Right cardiac atrium (tissue), 5 donors: ENCODE measurements around the gene DMRTC1. TPM values are rescaled to one million over a fixed set of nuclear protein-coding genes. Genes with fewer than 3 reads are reported as not detected.
A peak's percentile ranks its signal among the peaks of the same experiment; 100 is the strongest.
"Not testable (repeated sequence)": the region's sequence is repeated elsewhere in the genome, so short reads cannot be mapped to it uniquely, and the experiment has no call there.

Source experiments
- ATAC-seq, 2 donors: fragments of 200-7000 bp; cut with Tn5 transposase; one replicate each; pipeline versions ENCODE4 v1.8.0 to v1.9.1; 2020; ENCODE audit warnings: moderate library complexity in 2 of 2, mild to moderate bottlenecking in 1 of 2
- DNase-seq, 3 donors: peaks; one replicate each; pipeline ENCODE4 v3.0.0-alpha.2; 2020
- H3K27ac ChIP-seq: one replicate; pipeline ENCODE4 v1.5.1; 2013; ENCODE audit warnings: mild to moderate bottlenecking, low read length, control low read depth, moderate library complexity
- H3K27me3 ChIP-seq: one replicate; pipeline ENCODE4 v1.6.1; 2013; ENCODE audit not compliant: control insufficient read depth, insufficient read depth
- H3K4me1 ChIP-seq: one replicate; pipeline ENCODE4 v1.6.1; 2013; ENCODE audit warnings: low read length; ENCODE audit not compliant: control insufficient read depth, insufficient read depth
- H3K4me3 ChIP-seq: one replicate; pipeline ENCODE4 v1.5.1; 2013; ENCODE audit warnings: low read length, control low read depth
- H3K9me3 ChIP-seq: one replicate; pipeline ENCODE4 v1.6.1; 2013; ENCODE audit warnings: low read length; ENCODE audit not compliant: control insufficient read depth
- WGBS: extraction: QIAGEN DNeasy Blood & Tissue Kit; methylation state at CpG from one replicate; pipeline ENCODE4 v1.1.7; 2013; 5-methylcytosine and 5-hydroxymethylcytosine counted together
- intact Hi-C, 4 donors: fragments of 100-400 bp; cut with DNase I; formaldehyde crosslinking; loops; one replicate each; pipeline versions ENCODE4 v1.11.0 to v1.14.0; 2022 to 2023
- polyA plus RNA-seq: library from polyadenylated mRNA; stranded (reverse); fragments of 200-250 nt; gene quantifications from one replicate; pipeline ENCODE4 v1.2.3, GENCODE V29; 2013
- total RNA-seq, 4 donors: library from RNA; stranded (reverse); fragmentation: NEBNext Ultra II Directional; extraction: Animal tissue kit (Norgen Biotek cat#: 25700); gene quantifications; one replicate each; pipeline ENCODE4 v1.2.1, GENCODE V29; 2021
- donor health status: healthy with polysubstance abuse.
- donor health status: DM: no; HTN: yes; CAD: no.
- donor health status: DM: no; HTN: no; CAD: no.
- donor health status: DM: no; HTN: yes; CAD: no; lungs with severe emphysema.
- donor health status: DM: yes; HTN: yes; CAD: no.

Gene DMRTC1
- total and polyA plus RNA-seq, 5 donors = 0.26 TPM; not detected in 4

GRCh38 chrX:72916096-72916495 is 27.5 kb downstream of the DMRTC1 start:
- ATAC-seq, H3K9me3 ChIP-seq, H3K4me3 ChIP-seq, H3K27ac ChIP-seq, intact Hi-C loops, H3K4me1 ChIP-seq, H3K27me3 ChIP-seq: not testable (repeated sequence)
- 93% methylated on average over 2 of the region's 5 CpGs for WGBS
- peak in 1 of 3 donors; percentile 4 for DNase-seq

DNA sequence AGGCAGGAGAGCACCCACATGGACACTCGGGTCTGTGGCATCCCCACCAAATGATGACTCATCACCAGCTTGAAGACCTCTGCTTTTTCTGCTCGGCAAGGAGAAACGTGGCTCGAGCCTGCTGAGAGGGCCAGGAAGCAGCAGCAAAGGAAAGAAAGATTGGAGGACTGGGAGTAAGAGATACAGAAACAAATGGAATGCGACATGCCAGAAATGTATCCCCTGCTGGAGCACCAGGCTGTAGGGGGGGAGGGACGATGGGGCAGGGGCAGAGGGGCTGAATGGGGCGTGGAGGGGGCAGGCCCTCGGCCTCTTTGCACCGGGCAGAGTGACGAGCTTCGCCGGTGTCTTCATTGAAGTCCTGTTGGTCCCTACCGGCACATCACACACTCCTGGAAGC is 31.3 kb downstream of the DMRTC1 start, which contains the start of gene FAM236C:
Gene FAM236C, plus strand, starts transcription at position 301 of the 400 bp plus-strand sequence. CDS start 100 bp downstream, outside the sequence.
- H3K4me3 ChIP-seq, H3K27me3 ChIP-seq, DNase-seq, H3K9me3 ChIP-seq, H3K27ac ChIP-seq, H3K4me1 ChIP-seq, intact Hi-C loops, ATAC-seq: not testable (repeated sequence)
- WGBS = no CpG with 5 or more reads among the region's 13 CpGs

- H3K27me3 ChIP-seq, ATAC-seq, H3K4me3 ChIP-seq, H3K27ac ChIP-seq, H3K4me1 ChIP-seq, intact Hi-C loops, H3K9me3 ChIP-seq, DNase-seq: not testable (repeated sequence)
- WGBS = no CpG with 5 or more reads among the region's 14 CpGs
Observed at GRCh38 chrX:72889740-72890139, 53.9 kb downstream of the DMRTC1 start.

DNA sequence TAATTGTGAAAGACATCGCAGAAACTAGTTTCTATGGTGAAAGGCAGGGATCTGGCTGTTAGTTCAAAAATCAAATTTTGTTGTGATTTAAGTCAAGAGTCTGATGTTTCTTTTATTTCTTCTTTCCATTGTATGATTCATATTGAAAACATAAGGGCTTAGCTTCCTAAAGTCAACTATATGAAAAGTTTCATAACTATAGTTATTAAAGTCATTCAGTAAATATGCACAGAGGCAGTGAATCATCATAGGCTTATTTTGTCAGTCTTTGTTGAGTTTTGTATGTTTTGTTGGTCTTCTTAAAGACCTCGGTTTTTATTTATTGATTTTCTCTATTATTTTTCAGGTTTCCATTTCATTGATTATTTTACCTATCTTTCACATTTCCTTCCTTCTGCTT is 60.7 kb downstream of the DMRTC1 start:
- H3K27ac ChIP-seq, H3K4me3 ChIP-seq, H3K9me3 ChIP-seq, ATAC-seq, DNase-seq, H3K27me3 ChIP-seq, intact Hi-C loops, H3K4me1 ChIP-seq: not testable (repeated sequence)
- WGBS = no CpG with 5 or more reads among the region's 2 CpGs

- WGBS = no CpG with 5 or more reads among the region's 2 CpGs
- H3K4me3 ChIP-seq, intact Hi-C loops, H3K27ac ChIP-seq, H3K4me1 ChIP-seq, H3K9me3 ChIP-seq, ATAC-seq, H3K27me3 ChIP-seq, DNase-seq: not testable (repeated sequence)
Observed at GRCh38 chrX:72837532-72837931, 106.1 kb downstream of the DMRTC1 start.

DNA sequence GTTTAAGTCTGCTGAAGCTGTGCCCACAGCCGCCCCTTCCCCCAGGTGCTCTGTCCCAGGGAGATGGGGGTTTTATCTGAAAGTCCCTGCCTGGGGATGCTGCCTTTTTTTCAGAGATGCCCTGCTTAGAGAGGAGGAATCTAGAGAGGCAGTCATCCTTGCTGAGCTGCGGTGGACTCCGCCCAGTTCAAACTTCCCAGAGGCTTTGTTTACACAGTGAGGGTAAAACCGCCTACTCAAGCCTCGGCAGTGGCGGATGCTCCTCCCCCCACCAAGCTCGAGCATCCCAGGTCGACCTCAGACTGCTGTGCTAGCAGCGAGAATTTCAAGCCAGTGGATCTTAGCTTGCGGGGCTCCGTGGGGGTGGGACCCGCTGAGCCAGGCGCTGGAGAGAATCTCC is 112.9 kb downstream of the DMRTC1 start:
- H3K27ac ChIP-seq, H3K27me3 ChIP-seq, H3K4me1 ChIP-seq, intact Hi-C loops, H3K4me3 ChIP-seq, H3K9me3 ChIP-seq, DNase-seq, ATAC-seq: not testable (repeated sequence)
- WGBS = no CpG with 5 or more reads among the region's 13 CpGs

Other genes with a start within 250 kb of the DMRTC1 start
- gene PHKA1, start 229.5 kb downstream of the DMRTC1 start, total RNA-seq = 10 to 100 TPM in 3 of 4 donors, 1 to 10 TPM in 1; 9.9 to 12.2 (median 11.5) TPM
- 4.4 TPM for gene PHKA1, start 229.5 kb downstream of the DMRTC1 start, polyA plus RNA-seq
- not detected for gene DMRTC1B, start 166.9 kb downstream of the DMRTC1 start, total RNA-seq
- gene DMRTC1B, start 166.9 kb downstream of the DMRTC1 start, polyA plus RNA-seq = 0.14 TPM
- gene FAM236B, start 161.2 kb downstream of the DMRTC1 start, total RNA-seq = not detected
- not detected for gene FAM236B, start 161.2 kb downstream of the DMRTC1 start, polyA plus RNA-seq
- gene FAM236D, start 135.6 kb downstream of the DMRTC1 start, total RNA-seq = not detected
- not detected for gene FAM236D, start 135.6 kb downstream of the DMRTC1 start, polyA plus RNA-seq
- not detected for gene FAM236C, start 31.2 kb downstream of the DMRTC1 start, total RNA-seq
- gene FAM236C, start 31.2 kb downstream of the DMRTC1 start, polyA plus RNA-seq = not detected
- not detected for gene FAM236A, start 5.6 kb downstream of the DMRTC1 start, total RNA-seq
- not detected for gene FAM236A, start 5.6 kb downstream of the DMRTC1 start, polyA plus RNA-seq
- not detected for gene PABPC1L2B, start 59.1 kb upstream of the DMRTC1 start, total RNA-seq
- gene PABPC1L2B, start 59.1 kb upstream of the DMRTC1 start, polyA plus RNA-seq = not detected
- not detected for gene PABPC1L2A, start 135.7 kb upstream of the DMRTC1 start, total RNA-seq
- not detected for gene PABPC1L2A, start 135.7 kb upstream of the DMRTC1 start, polyA plus RNA-seq